B cell (primary cell): ENCODE measurements around the gene PGF. TPM values are rescaled to one million over a fixed set of nuclear protein-coding genes. Genes with fewer than 3 reads are reported as not detected.

Experiments used
- ATAC-seq: fragments of 200-7000 bp; cut with Tn5 transposase; one replicate; pipeline ENCODE4 v1.10.0; 2021; ENCODE audit warnings: low read depth, mild to moderate bottlenecking, moderate number of reproducible peaks, moderate library complexity
- CTCF ChIA-PET: fragments of 350-600 bp; sonication (Branson Sonifier 250); formaldehyde crosslinking; loops from one replicate; lab custom pipeline; 2021; ENCODE audit warnings: antibody characterized with exemption, inconsistent platforms; lab: Charles Lee
- POLR2A ChIA-PET: fragments of 350-600 bp; sonication (Branson Sonifier 250); formaldehyde crosslinking; loops from one replicate; lab custom pipeline; 2021; ENCODE audit warnings: antibody characterized with exemption; lab: Charles Lee
- DNase-seq: peaks from one replicate; pipeline ENCODE4 v3.0.0; 2013
- H2AFZ ChIP-seq: 2 replicates; pipeline ENCODE4 v1.6.1; 2012; ENCODE audit warnings: mild to moderate bottlenecking, low read depth, low read length; ENCODE audit not compliant: insufficient read depth, poor library complexity, severe bottlenecking
- H3K27ac ChIP-seq, 2 donors: 1 replicate in 1 of 2; 2 replicates in 1 of 2; pipeline ENCODE4 v1.5.1; 2012 to 2013; ENCODE audit warnings: low read length in 2 of 2, mild to moderate bottlenecking in 2 of 2, moderate library complexity in 1 of 2
- H3K27me3 ChIP-seq, 4 experiments: fragments of 200-600 bp in 1 of 4; sonication (generic) in 1 of 4; replicated peaks in 1 of 4; 1 replicate in 2 of 4; 2 replicates in 2 of 4; pipeline versions ENCODE4 v1.6.1 to v1.7.0; 2013 to 2016; ENCODE audit warnings: low read length in 3 of 4, mild to moderate bottlenecking in 2 of 4, mixed read lengths in 1 of 4, moderate library complexity in 1 of 4; ENCODE audit not compliant: insufficient read depth in 4 of 4, control insufficient read depth in 3 of 4; ENCODE audit errors: control extremely low read depth in 1 of 4
- H3K36me3 ChIP-seq, 2 experiments: replicated peaks in 1 of 2; 1 replicate in 1 of 2; 2 replicates in 1 of 2; pipeline versions ENCODE4 v1.6.1 to v1.7.1; 2013; ENCODE audit warnings: low read length in 1 of 2; ENCODE audit not compliant: insufficient read depth in 2 of 2, control insufficient read depth in 1 of 2; ENCODE audit errors: control extremely low read depth in 1 of 2, extremely low read depth in 1 of 2
- H3K4me1 ChIP-seq, 2 donors: fragments of 200-600 bp in 1 of 2; sonication (generic) in 1 of 2; 1 replicate in 1 of 2; 2 replicates in 1 of 2; pipeline versions ENCODE4 v1.5.1 to v1.6.1; 2013 to 2017; ENCODE audit warnings: low read length in 2 of 2; ENCODE audit not compliant: control insufficient read depth in 2 of 2, insufficient read depth in 2 of 2
- H3K4me2 ChIP-seq: replicated peaks from 2 replicates; pipeline ENCODE3; 2012; ENCODE audit warnings: mild to moderate bottlenecking, low read depth, low read length; ENCODE audit not compliant: poor library complexity, severe bottlenecking
- H3K4me3 ChIP-seq, 5 experiments: fragments of 200-600 bp in 1 of 5; sonication (generic) in 1 of 5; 1 replicate in 3 of 5; 2 replicates in 2 of 5; pipeline versions ENCODE4 v1.5.1 to v1.7.0; 2011 to 2016; ENCODE audit warnings: low read length in 4 of 5, mild to moderate bottlenecking in 4 of 5, low read depth in 2 of 5, control low read depth in 1 of 5, moderate library complexity in 1 of 5; ENCODE audit not compliant: insufficient read depth in 1 of 5; ENCODE audit errors: control extremely low read depth in 1 of 5, extremely low read depth in 1 of 5
- H3K79me2 ChIP-seq: fragments of 200-600 bp; sonication (generic); one replicate; pipeline ENCODE4 v1.6.0; 2016; ENCODE audit warnings: low read length; ENCODE audit not compliant: control insufficient read depth, insufficient read depth
- H3K9ac ChIP-seq: fragments of 200-600 bp; sonication (generic); 2 replicates; pipeline ENCODE4 v1.6.1; 2017; ENCODE audit warnings: mild to moderate bottlenecking, low read length, moderate library complexity
- H3K9me3 ChIP-seq, 3 donors: one replicate each; pipeline versions ENCODE4 v1.6.1 to v1.7.1; 2013; ENCODE audit warnings: low read length in 2 of 3; ENCODE audit not compliant: control insufficient read depth in 2 of 3, insufficient read depth in 1 of 3; ENCODE audit errors: control extremely low read depth in 1 of 3
- H4K20me1 ChIP-seq: 2 replicates; pipeline ENCODE4 v1.6.0; 2012; ENCODE audit warnings: mild to moderate bottlenecking, low read length; ENCODE audit not compliant: insufficient read depth, control insufficient read depth, poor library complexity, severe bottlenecking
- H3K27ac Mint-ChIP-seq: one replicate; pipeline ENCODE4 v1.8.0; 2021; ENCODE audit warnings: mixed read lengths
- H3K27me3 Mint-ChIP-seq: one replicate; pipeline ENCODE4 v1.8.0; 2021; ENCODE audit warnings: mixed read lengths
- H3K4me1 Mint-ChIP-seq: one replicate; pipeline ENCODE4 v1.8.0; 2021; ENCODE audit warnings: mixed read lengths
- H3K4me3 Mint-ChIP-seq: one replicate; pipeline ENCODE4 v1.8.0; 2021; ENCODE audit warnings: mixed read lengths
- H3K9me3 Mint-ChIP-seq: one replicate; pipeline ENCODE4 v1.8.0; 2022; ENCODE audit warnings: mixed read lengths; ENCODE audit not compliant: insufficient read depth
- EZH2 ChIP-seq: IDR thresholded peaks from 2 replicates; pipeline ENCODE4 v1.6.1; 2012; ENCODE audit warnings: borderline replicate concordance, low read depth, mild to moderate bottlenecking, moderate library complexity, low read length; ENCODE audit not compliant: insufficient read depth, poor library complexity, severe bottlenecking
- WGBS: methylation state at CpG from one replicate; pipeline ENCODE4 v1.1.5; 2013; ENCODE audit warnings: missing lambda C conversion rate; ENCODE audit not compliant: insufficient coverage; 5-methylcytosine and 5-hydroxymethylcytosine counted together
- intact Hi-C: fragments of 100-400 bp; cut with micrococcal nuclease; formaldehyde crosslinking; loops from one replicate; pipeline ENCODE4 v1.10.0; 2022
- polyA plus RNA-seq: library from polyadenylated mRNA; depleted of rRNA; stranded (reverse); fragments of >200 nt; gene quantifications from 2 replicates; pipeline ENCODE4 v1.2.3, GENCODE V29; 2012
- total RNA-seq, 2 donors: library from RNA; stranded (reverse); fragments of 120-200 nt in 1 of 2; gene quantifications; 1 replicate in 1 of 2; 2 replicates in 1 of 2; pipeline versions ENCODE4 v1.2.3 to v1.2.4, GENCODE V29; 2013 to 2022
- TF ChIP-seq, protein P1 (sequence below): fragments of 200-600 bp; IDR thresholded peaks from one replicate; pipeline ENCODE4 v1.8.0; 2022; ENCODE audit warnings: antibody characterized with exemption, mild to moderate bottlenecking

PGF gene
- total and polyA plus RNA-seq, 2 donors (not counting 1 experiment from before 2014, with no cell fraction given): 0.07 to 0.47 TPM

DNA sequence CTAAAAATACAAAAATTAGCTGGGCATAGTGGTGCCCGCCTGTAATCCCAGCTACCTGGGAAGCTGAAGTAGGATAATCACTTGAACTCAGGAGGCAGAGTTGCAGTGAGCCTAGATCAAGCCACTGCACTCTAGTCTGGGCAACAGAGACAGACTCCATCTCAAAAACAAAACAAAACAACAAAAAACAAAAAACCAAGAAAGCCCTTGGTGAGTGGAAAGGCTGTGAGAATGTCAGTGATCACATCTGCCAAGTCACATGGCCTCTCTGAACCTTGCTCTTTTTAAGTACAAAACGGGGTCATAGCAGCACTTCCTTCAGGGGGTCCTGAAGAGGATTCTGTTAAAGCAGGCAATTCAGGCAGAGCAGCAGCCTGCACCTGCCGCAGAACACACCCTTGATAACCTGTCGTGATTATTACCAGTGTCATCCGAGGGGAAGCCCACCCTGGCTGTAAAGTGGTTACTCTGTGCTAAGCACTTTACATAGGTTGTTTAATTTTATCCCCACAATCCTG, 41.9 kb downstream of the PGF start:
- Mint-ChIP-seq H3K4me1 (no peaks in the 10 kb centered on the region), H3K9me3 (no peaks in the 10 kb centered on the region), H3K27ac (no peak overlapping the region), H3K4me3 (no peak overlapping the region), H3K27me3 (no peaks in the 10 kb centered on the region)
- ChIA-PET CTCF (interaction anchor here (0.7 to 25.3 kb wide), 2 partner anchors 47 to 171 kb away, joined by 3 to 926 read pairs; partner anchors contain the start of genes DLST and PROX2), POLR2A (no interaction called here)
- intact Hi-C loops: no loop called here
- Histone ChIP-seq H3K27ac (no peak overlapping the region), H3K9me3 (no peaks in the 10 kb centered on the region), H2AFZ (no peak overlapping the region), H3K4me3 (no peak overlapping the region), H3K4me2 (no peak overlapping the region), H3K36me3 (no peaks in the 10 kb centered on the region), H3K27me3 (no peaks in the 10 kb centered on the region), H3K79me2 (no peaks in the 10 kb centered on the region), H4K20me1 (no peaks in the 10 kb centered on the region), H3K4me1 (no peaks in the 10 kb centered on the region), H3K9ac (no peak overlapping the region)
- TF ChIP-seq, protein P1, sequence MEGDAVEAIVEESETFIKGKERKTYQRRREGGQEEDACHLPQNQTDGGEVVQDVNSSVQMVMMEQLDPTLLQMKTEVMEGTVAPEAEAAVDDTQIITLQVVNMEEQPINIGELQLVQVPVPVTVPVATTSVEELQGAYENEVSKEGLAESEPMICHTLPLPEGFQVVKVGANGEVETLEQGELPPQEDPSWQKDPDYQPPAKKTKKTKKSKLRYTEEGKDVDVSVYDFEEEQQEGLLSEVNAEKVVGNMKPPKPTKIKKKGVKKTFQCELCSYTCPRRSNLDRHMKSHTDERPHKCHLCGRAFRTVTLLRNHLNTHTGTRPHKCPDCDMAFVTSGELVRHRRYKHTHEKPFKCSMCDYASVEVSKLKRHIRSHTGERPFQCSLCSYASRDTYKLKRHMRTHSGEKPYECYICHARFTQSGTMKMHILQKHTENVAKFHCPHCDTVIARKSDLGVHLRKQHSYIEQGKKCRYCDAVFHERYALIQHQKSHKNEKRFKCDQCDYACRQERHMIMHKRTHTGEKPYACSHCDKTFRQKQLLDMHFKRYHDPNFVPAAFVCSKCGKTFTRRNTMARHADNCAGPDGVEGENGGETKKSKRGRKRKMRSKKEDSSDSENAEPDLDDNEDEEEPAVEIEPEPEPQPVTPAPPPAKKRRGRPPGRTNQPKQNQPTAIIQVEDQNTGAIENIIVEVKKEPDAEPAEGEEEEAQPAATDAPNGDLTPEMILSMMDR: no peak
- TF ChIP-seq EZH2: no peak
- ATAC-seq: no peak
- no peak for DNase-seq
- WGBS: 61% methylated on average over 3 of the region's 5 CpGs

DNA sequence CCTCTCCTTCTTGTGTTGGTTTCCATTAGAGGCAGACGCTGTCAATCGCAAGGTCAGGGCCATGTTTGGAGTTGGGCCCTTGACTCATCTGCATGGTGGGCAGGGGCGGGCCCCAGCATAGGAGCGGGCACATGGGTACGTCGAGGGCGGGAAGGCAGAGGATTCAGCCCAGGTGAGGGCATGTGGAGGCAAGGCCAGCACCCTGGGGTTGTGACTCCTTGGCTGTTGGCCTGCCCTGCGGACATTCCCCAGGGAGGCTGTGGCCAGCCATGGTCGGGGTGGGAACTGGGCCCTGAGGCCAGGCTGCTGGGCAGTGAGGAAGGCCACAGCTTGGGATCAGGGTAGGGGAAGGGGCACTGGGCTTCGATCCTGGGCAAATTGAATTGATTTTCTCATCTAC, 42.6 kb downstream of the PGF start:
- Histone ChIP-seq H3K4me2 (no peak overlapping the region), H3K36me3 (no peaks in the 10 kb centered on the region), H3K9ac (no peak overlapping the region), H3K27me3 (no peaks in the 10 kb centered on the region), H2AFZ (no peak overlapping the region), H4K20me1 (no peaks in the 10 kb centered on the region), H3K27ac (no peak overlapping the region), H3K9me3 (no peaks in the 10 kb centered on the region), H3K79me2 (no peaks in the 10 kb centered on the region), H3K4me1 (no peaks in the 10 kb centered on the region), H3K4me3 (no peak overlapping the region)
- ATAC-seq: no peak
- intact Hi-C loops: no loop called here
- no peak overlapping the region for H3K27ac Mint-ChIP-seq
- CTCF ChIA-PET: interaction anchor here (0.7 to 25.3 kb wide), 3 partner anchors 33 to 171 kb away, joined by 3 to 926 read pairs (median 3); partner anchors contain the start of genes DLST and PROX2
- POLR2A ChIA-PET: no interaction called here
- H3K4me1 Mint-ChIP-seq: no peaks in the 10 kb centered on the region
- WGBS: 93% methylated on average over 8 of the region's 10 CpGs
- no peaks in the 10 kb centered on the region for H3K27me3 Mint-ChIP-seq
- H3K9me3 Mint-ChIP-seq: no peaks in the 10 kb centered on the region
- TF ChIP-seq, protein P1: no peak
- no peak for TF ChIP-seq EZH2
- DNase-seq: no peak
- H3K4me3 Mint-ChIP-seq: no peak overlapping the region
